BE2C (cell line): ENCODE data around the gene PRKAR1B.
"Not testable (repeated sequence)": the region's sequence is repeated elsewhere in the genome, so short reads cannot be mapped to it uniquely, and the experiment has no call there.

Experiments used
- DNase-seq: peaks from one replicate; pipeline ENCODE4 v3.0.0-alpha.2; 2020
- H3K27me3 ChIP-seq: fragments of 250-450 bp; sonication (Bioruptor Pico); 2 replicates; pipeline ENCODE4 v1.5.1; 2020; ENCODE audit warnings: mild to moderate bottlenecking
- H3K36me3 ChIP-seq: fragments of 250-450 bp; sonication (Bioruptor Pico); 2 replicates; pipeline ENCODE4 v1.5.1; 2020; ENCODE audit warnings: mild to moderate bottlenecking
- H3K4me1 ChIP-seq: fragments of 250-450 bp; sonication (Bioruptor Pico); 2 replicates; pipeline ENCODE4 v1.5.1; 2020
- H3K4me3 ChIP-seq: 2 replicates; pipeline ENCODE4 v1.5.1; 2011; ENCODE audit warnings: low read depth, low read length
- H3K9me3 ChIP-seq: fragments of 250-450 bp; sonication (Bioruptor Pico); 2 replicates; pipeline ENCODE4 v1.5.1; 2020
- CTCF ChIP-seq: IDR thresholded peaks from 2 replicates; pipeline ENCODE4 v1.5.1; 2012; ENCODE audit warnings: mild to moderate bottlenecking, low read depth, low read length

Gene PRKAR1B

GRCh38 chr7:638256-639011 is 88.6 kb downstream of the PRKAR1B start:
- Histone ChIP-seq H3K4me3 (no peak overlapping the region), H3K27me3 (no peaks in the 10 kb centered on the region), H3K9me3 (no peaks in the 10 kb centered on the region), H3K4me1 (no peaks in the 10 kb centered on the region), H3K36me3 (no peaks in the 10 kb centered on the region)
- no peak for TF ChIP-seq CTCF
- no peak for DNase-seq

GRCh38 chr7:637826-638225 is 89.3 kb downstream of the PRKAR1B start:
- H3K36me3 ChIP-seq, result no peaks in the 10 kb centered on the region
- no peak for TF ChIP-seq CTCF
- H3K27me3 ChIP-seq, result no peaks in the 10 kb centered on the region
- H3K4me3 ChIP-seq, result no peak overlapping the region
- no peaks in the 10 kb centered on the region for H3K9me3 ChIP-seq
- no peaks in the 10 kb centered on the region for H3K4me1 ChIP-seq
- no peak for DNase-seq

- Histone ChIP-seq H3K36me3 (no peaks in the 10 kb centered on the region), H3K4me1 (no peaks in the 10 kb centered on the region), H3K4me3 (no peak overlapping the region), H3K27me3 (no peaks in the 10 kb centered on the region), H3K9me3 (no peaks in the 10 kb centered on the region)
- no peak for TF ChIP-seq CTCF
- DNase-seq, result no peak
Observed at GRCh38 chr7:636396-636795, 90.7 kb downstream of the PRKAR1B start.

- H3K27me3 ChIP-seq, H3K9me3 ChIP-seq, DNase-seq, H3K4me1 ChIP-seq, H3K36me3 ChIP-seq, H3K4me3 ChIP-seq: not testable (repeated sequence)
Observed at GRCh38 chr7:635687-636382, 91.2 kb downstream of the PRKAR1B start.

GRCh38 chr7:635227-635626 is 91.9 kb downstream of the PRKAR1B start:
- no peaks in the 10 kb centered on the region for H3K36me3 ChIP-seq
- DNase-seq, result no peak
- H3K4me3 ChIP-seq, result no peak overlapping the region
- TF ChIP-seq CTCF, result no peak
- H3K4me1 ChIP-seq, result no peaks in the 10 kb centered on the region
- no peaks in the 10 kb centered on the region for H3K27me3 ChIP-seq
- H3K9me3 ChIP-seq, result no peaks in the 10 kb centered on the region

GRCh38 chr7:633381-634018 is 93.6 kb downstream of the PRKAR1B start:
- no peaks in the 10 kb centered on the region for H3K4me1 ChIP-seq

More at GRCh38 chr7:633381-634018, 93.6 kb downstream of the PRKAR1B start:
- TF ChIP-seq CTCF, result no peak
- no peak for DNase-seq
- no peaks in the 10 kb centered on the region for H3K27me3 ChIP-seq
- no peak overlapping the region for H3K4me3 ChIP-seq
- H3K9me3 ChIP-seq, result no peaks in the 10 kb centered on the region
- H3K36me3 ChIP-seq, result no peaks in the 10 kb centered on the region
